22Rv1 (cell line): ENCODE data around the gene FOXO6.

Experiments used
- H3K27ac ChIP-seq: fragments of 450-650 bp; 2 replicates; pipeline ENCODE4 v1.5.1; 2017
- CTCF ChIP-seq: fragments of 450-650 bp; IDR thresholded peaks from 2 replicates; pipeline ENCODE4 v1.5.1; 2017; ENCODE audit warnings: mild to moderate bottlenecking
- ZFX ChIP-seq: fragments of 450-650 bp; IDR thresholded peaks from 2 replicates; pipeline ENCODE4 v1.6.1; 2017; ENCODE audit warnings: antibody characterized with exemption, borderline replicate concordance

FOXO6 gene

GRCh38 chr1:41394959-41395956 lies 34.0 kb downstream of the FOXO6 start:
- TF ChIP-seq CTCF (no peak), ZFX (no peak)

GRCh38 chr1:41396084-41396483 lies 34.9 kb downstream of the FOXO6 start:
- TF ChIP-seq ZFX, result no peak
- TF ChIP-seq CTCF, result no peak
- H3K27ac ChIP-seq, result no peak overlapping the region

More at GRCh38 chr1:41394959-41395956, 34.0 kb downstream of the FOXO6 start:
- H3K27ac ChIP-seq, result no peak overlapping the region

GRCh38 chr1:41397020-41397419 lies 35.8 kb downstream of the FOXO6 start:
- no peak overlapping the region for H3K27ac ChIP-seq
- TF ChIP-seq ZFX (no peak), CTCF (no peak)

GRCh38 chr1:41397753-41398330 lies 36.6 kb downstream of the FOXO6 start:
- no peak overlapping the region for H3K27ac ChIP-seq
- no peak for TF ChIP-seq ZFX
- TF ChIP-seq CTCF, result no peak

- TF ChIP-seq ZFX (no peak), CTCF (no peak)
- H3K27ac ChIP-seq, result no peak overlapping the region
Observed at GRCh38 chr1:41399145-41399795, 38.0 kb downstream of the FOXO6 start.

- no peak overlapping the region for H3K27ac ChIP-seq
- no peak for TF ChIP-seq ZFX
- no peak for TF ChIP-seq CTCF
Observed at GRCh38 chr1:41400225-41400624, 39.0 kb downstream of the FOXO6 start.
